CD14-positive monocyte (primary cell): ENCODE results near the gene AGAP1. TPM values are rescaled to one million over a fixed set of nuclear protein-coding genes. Genes with fewer than 3 reads are reported as not detected.

Experiments
- DNase-seq, 3 donors: peaks; one replicate each; pipeline ENCODE4 v3.0.0-alpha.2; 2011 to 2022
- H2AFZ ChIP-seq: 2 replicates; pipeline ENCODE4 v1.6.0; 2012; ENCODE audit warnings: mild to moderate bottlenecking, low read depth, low read length, inconsistent platforms; ENCODE audit not compliant: insufficient read depth, poor library complexity, severe bottlenecking
- H3K27ac ChIP-seq, 2 donors: 1 replicate in 1 of 2; 2 replicates in 1 of 2; pipeline ENCODE4 v1.5.1; 2012 to 2013; ENCODE audit warnings: low read length in 2 of 2, control low read depth in 1 of 2, inconsistent platforms in 1 of 2, low read depth in 1 of 2, mild to moderate bottlenecking in 1 of 2
- H3K27me3 ChIP-seq, 2 donors: one replicate each; pipeline versions ENCODE4 v1.6.0 to v1.6.1; 2011 to 2013; ENCODE audit warnings: low read length in 2 of 2; ENCODE audit not compliant: control insufficient read depth in 2 of 2, insufficient read depth in 2 of 2
- H3K36me3 ChIP-seq, 2 donors: replicated peaks in 1 of 2; 1 replicate in 1 of 2; 2 replicates in 1 of 2; pipeline versions ENCODE4 v1.5.1 to v1.6.1; 2012 to 2013; ENCODE audit warnings: low read length in 2 of 2, control low read depth in 1 of 2, inconsistent platforms in 1 of 2, mild to moderate bottlenecking in 1 of 2; ENCODE audit not compliant: insufficient read depth in 2 of 2, control insufficient read depth in 1 of 2
- H3K4me1 ChIP-seq, 2 donors: 1 replicate in 1 of 2; 2 replicates in 1 of 2; pipeline versions ENCODE4 v1.5.1 to v1.6.1; 2012 to 2013; ENCODE audit warnings: low read length in 2 of 2, control low read depth in 1 of 2, inconsistent platforms in 1 of 2, mild to moderate bottlenecking in 1 of 2, moderate library complexity in 1 of 2; ENCODE audit not compliant: insufficient read depth in 2 of 2, control insufficient read depth in 1 of 2
- H3K4me2 ChIP-seq: replicated peaks from 2 replicates; pipeline ENCODE3; 2012; ENCODE audit warnings: low read length, moderate library complexity, mild to moderate bottlenecking; ENCODE audit not compliant: poor library complexity, severe bottlenecking; ENCODE audit errors: extremely low read depth
- H3K4me3 ChIP-seq, 3 experiments: fragments of 200-600 bp in 1 of 3; sonication (generic) in 1 of 3; replicated peaks in 1 of 3; 1 replicate in 2 of 3; 2 replicates in 1 of 3; pipeline ENCODE4 v1.5.1; 2011 to 2013; ENCODE audit warnings: low read length in 3 of 3, mild to moderate bottlenecking in 3 of 3, control low read depth in 2 of 3, low read depth in 2 of 3, inconsistent platforms in 1 of 3, moderate library complexity in 1 of 3
- H3K79me2 ChIP-seq: 2 replicates; pipeline ENCODE4 v1.6.0; 2012; ENCODE audit warnings: mild to moderate bottlenecking, control low read depth, inconsistent platforms, low read length, moderate library complexity; ENCODE audit not compliant: insufficient read depth
- H3K9ac ChIP-seq: 2 replicates; pipeline ENCODE4 v1.6.0; 2017; ENCODE audit warnings: low read length, mild to moderate bottlenecking; ENCODE audit not compliant: insufficient read depth, poor library complexity, severe bottlenecking
- H3K9me3 ChIP-seq, 2 donors: replicated peaks in 1 of 2; 1 replicate in 1 of 2; 2 replicates in 1 of 2; pipeline versions ENCODE4 v1.5.1 to v1.6.1; 2012 to 2013; ENCODE audit warnings: low read length in 2 of 2, control low read depth in 1 of 2; ENCODE audit not compliant: control insufficient read depth in 1 of 2, insufficient read depth in 1 of 2
- H4K20me1 ChIP-seq: 2 replicates; pipeline ENCODE4 v1.6.0; 2012; ENCODE audit warnings: mild to moderate bottlenecking, low read length, control low read depth, moderate library complexity; ENCODE audit not compliant: insufficient read depth
- H3K27ac Mint-ChIP-seq, 7 donors: one replicate each; pipeline ENCODE4 v1.8.0; 2020; ENCODE audit warnings: mild to moderate bottlenecking in 7 of 7, mixed read lengths in 7 of 7, moderate library complexity in 6 of 7, inconsistent platforms in 2 of 7
- H3K27me3 Mint-ChIP-seq, 3 donors: one replicate each; pipeline ENCODE4 v1.8.0; 2021 to 2022; ENCODE audit warnings: low read depth in 3 of 3, mild to moderate bottlenecking in 3 of 3, mixed read lengths in 3 of 3, moderate library complexity in 3 of 3, inconsistent platforms in 1 of 3
- H3K36me3 Mint-ChIP-seq, 2 donors: one replicate each; pipeline ENCODE4 v1.8.0; 2020; ENCODE audit warnings: mixed read lengths in 2 of 2, inconsistent platforms in 1 of 2, mild to moderate bottlenecking in 1 of 2
- H3K4me1 Mint-ChIP-seq: one replicate; pipeline ENCODE4 v1.8.0; 2020; ENCODE audit warnings: mild to moderate bottlenecking, mixed read lengths
- H3K4me3 Mint-ChIP-seq, 2 donors: one replicate each; pipeline ENCODE4 v1.8.0; 2020; ENCODE audit warnings: mild to moderate bottlenecking in 2 of 2, mixed read lengths in 2 of 2, moderate library complexity in 1 of 2
- H3K9me3 Mint-ChIP-seq, 7 donors: one replicate each; pipeline ENCODE4 v1.8.0; 2020 to 2022; ENCODE audit warnings: mixed read lengths in 7 of 7, mild to moderate bottlenecking in 6 of 7, moderate library complexity in 6 of 7, inconsistent platforms in 2 of 7
- CTCF ChIP-seq: fragments of 200-600 bp; IDR thresholded peaks from one replicate; pipeline ENCODE4 v1.8.0; 2022; ENCODE audit warnings: antibody characterized with exemption, mild to moderate bottlenecking
- WGBS: methylation state at CpG from one replicate; pipeline ENCODE4 v1.1.5; 2013; ENCODE audit warnings: missing lambda C conversion rate; ENCODE audit not compliant: insufficient coverage; 5-methylcytosine and 5-hydroxymethylcytosine counted together
- intact Hi-C, 2 donors: fragments of 100-400 bp; cut with micrococcal nuclease; formaldehyde crosslinking; loops; one replicate each; pipeline versions ENCODE4 v1.15.0 to v1.15.1; 2023
- polyA plus RNA-seq, 3 donors: library from polyadenylated mRNA; depleted of rRNA in 1 of 3; unstranded in 2 of 3; stranded (reverse) in 1 of 3; fragments of 300-500 nt in 2 of 3; fragments of >200 nt in 1 of 3; fragmentation: Illumina TruSeq in 2 of 3; gene quantifications; 1 replicate in 2 of 3; 2 replicates in 1 of 3; pipeline ENCODE4 v1.2.3, GENCODE V29; 2012 to 2021

AGAP1 gene
- polyA plus RNA-seq, 3 donors, result 0.12 TPM; not detected in 2

GRCh38 chr2:235596272-235596671 lies 102.4 kb downstream of the AGAP1 start:
- H3K79me2 ChIP-seq, result no peaks in the 10 kb centered on the region
- no peaks in the 10 kb centered on the region for H3K36me3 ChIP-seq
- H3K27ac ChIP-seq, result no peak overlapping the region
- H2AFZ ChIP-seq, result no peak overlapping the region
- H3K9me3 Mint-ChIP-seq, result peaks cover 0 to 3% (median 0%) of the 10 kb centered on the region in 7 donors
- intact Hi-C loops, result loop anchor here in 1 of 2 donors (5.0 kb wide), 1 partner anchor 151 kb away; no protein-coding TSS in a partner anchor
- no peaks in the 10 kb centered on the region for H4K20me1 ChIP-seq
- H3K4me3 ChIP-seq, result no peak overlapping the region
- no peak overlapping the region for H3K4me2 ChIP-seq
- H3K9me3 ChIP-seq, result no peaks in the 10 kb centered on the region
- no peak overlapping the region for H3K4me3 Mint-ChIP-seq
- no peak for DNase-seq
- peaks cover 0 to 3% (median 1%) of the 10 kb centered on the region in 3 donors for H3K27me3 Mint-ChIP-seq
- 66% methylated on average over 4 of the region's 4 CpGs for whole genome bisulfite sequencing
- H3K36me3 Mint-ChIP-seq, result no peaks in the 10 kb centered on the region
- H3K27me3 ChIP-seq, result no peaks in the 10 kb centered on the region
- no peak overlapping the region for H3K9ac ChIP-seq
- no peaks in the 10 kb centered on the region for H3K4me1 ChIP-seq
- peak overlapping the region in 1 of 7 donors; percentile 68 for H3K27ac Mint-ChIP-seq
- TF ChIP-seq CTCF, result no peak
- H3K4me1 Mint-ChIP-seq, result no peaks in the 10 kb centered on the region

- H3K9me3 Mint-ChIP-seq, result peaks cover 0 to 3% (median under 1%) of the 10 kb centered on the region in 7 donors
- H3K9me3 ChIP-seq, result no peaks in the 10 kb centered on the region
- no peak overlapping the region for H3K9ac ChIP-seq
- H3K27me3 Mint-ChIP-seq, result peaks cover 0 to 3% (median 1%) of the 10 kb centered on the region in 3 donors
- H3K4me3 Mint-ChIP-seq, result no peak overlapping the region
- H3K4me1 ChIP-seq, result no peaks in the 10 kb centered on the region
- H3K36me3 ChIP-seq, result no peaks in the 10 kb centered on the region
- H4K20me1 ChIP-seq, result no peaks in the 10 kb centered on the region
- H3K4me2 ChIP-seq, result no peak overlapping the region
- no peak for DNase-seq
- no peak overlapping the region for H3K27ac ChIP-seq
- WGBS, result 97% methylated on average over 5 of the region's 5 CpGs
- TF ChIP-seq CTCF, result no peak
- H3K4me1 Mint-ChIP-seq, result no peaks in the 10 kb centered on the region
- no peaks in the 10 kb centered on the region for H3K27me3 ChIP-seq
- H3K4me3 ChIP-seq, result no peak overlapping the region
- H3K79me2 ChIP-seq, result no peaks in the 10 kb centered on the region
- peak overlapping the region in 1 of 7 donors; percentile 30 for H3K27ac Mint-ChIP-seq
- no peaks in the 10 kb centered on the region for H3K36me3 Mint-ChIP-seq
- intact Hi-C loops, result loop anchor here in 1 of 2 donors (5.0 kb wide), 1 partner anchor 150 kb away; no protein-coding TSS in a partner anchor
- no peak overlapping the region for H2AFZ ChIP-seq
Measured at GRCh38 chr2:235597081-235597615, 103.3 kb downstream of the AGAP1 start.
